G401.6 (cell line): Measurements from ENCODE around the gene LRRC72.
A peak's percentile ranks its signal among the peaks of the same experiment; 100 is the strongest.
"Not testable (repeated sequence)": the region's sequence is repeated elsewhere in the genome, so short reads cannot be mapped to it uniquely, and the experiment has no call there.

Experiments used
- FAIRE-seq: peaks from 2 replicates; lab custom pipeline; 2012; peaks lifted over from hg19 to GRCh38; lab: Jason Lieb, UNC

The LRRC72 gene

GRCh38 chr7:16583834-16584233 lies 57.2 kb downstream of the LRRC72 start:
- FAIRE-seq, result no peak

GRCh38 chr7:16585540-16585939 lies 58.9 kb downstream of the LRRC72 start:
- no peak for FAIRE-seq

GRCh38 chr7:16586081-16586874 lies 59.7 kb downstream of the LRRC72 start:
- FAIRE-seq, result no peak

GRCh38 chr7:16587129-16587528 lies 60.5 kb downstream of the LRRC72 start:
- FAIRE-seq, result no peak

GRCh38 chr7:16587790-16588189 lies 61.2 kb downstream of the LRRC72 start:
- no peak for FAIRE-seq

GRCh38 chr7:16589881-16590280 lies 63.3 kb downstream of the LRRC72 start:
- no peak for FAIRE-seq

GRCh38 chr7:16590424-16590823 lies 63.8 kb downstream of the LRRC72 start:
- FAIRE-seq, result no peak

- FAIRE-seq, result no peak
These were observed 65.8 kb downstream of the LRRC72 start for GRCh38 chr7:16592395-16592794.

- FAIRE-seq, result no peak
These were observed 67.4 kb downstream of the LRRC72 start for GRCh38 chr7:16594061-16594460.

GRCh38 chr7:16594676-16595075 lies 68.1 kb downstream of the LRRC72 start:
- no peak for FAIRE-seq

GRCh38 chr7:16595596-16595995 lies 69.0 kb downstream of the LRRC72 start:
- not testable (repeated sequence) for FAIRE-seq

- FAIRE-seq, result no peak
These were observed 71.4 kb downstream of the LRRC72 start for GRCh38 chr7:16598015-16598414.

GRCh38 chr7:16599860-16600259 lies 73.2 kb downstream of the LRRC72 start:
- no peak for FAIRE-seq

GRCh38 chr7:16603633-16604032 lies 77.0 kb downstream of the LRRC72 start:
- FAIRE-seq, result no peak

- FAIRE-seq, result peak; percentile 25
These were observed 77.4 kb downstream of the LRRC72 start for GRCh38 chr7:16604054-16604453.

GRCh38 chr7:16606704-16607103 lies 80.1 kb downstream of the LRRC72 start:
- no peak for FAIRE-seq

- no peak for FAIRE-seq
These were observed 83.3 kb downstream of the LRRC72 start for GRCh38 chr7:16609842-16610450.

GRCh38 chr7:16611711-16612110 lies 85.1 kb downstream of the LRRC72 start:
- no peak for FAIRE-seq

GRCh38 chr7:16615228-16615627 lies 88.6 kb downstream of the LRRC72 start:
- FAIRE-seq, result no peak

GRCh38 chr7:16616122-16616521 lies 89.5 kb downstream of the LRRC72 start:
- FAIRE-seq, result no peak

- no peak for FAIRE-seq
These were observed 89.9 kb downstream of the LRRC72 start for GRCh38 chr7:16616542-16616941.

GRCh38 chr7:16619979-16620408 lies 93.4 kb downstream of the LRRC72 start:
- no peak for FAIRE-seq

- FAIRE-seq, result peak; percentile 56
These were observed 99.8 kb downstream of the LRRC72 start for GRCh38 chr7:16626388-16626787.

GRCh38 chr7:16627236-16627635 lies 100.6 kb downstream of the LRRC72 start:
- peak; percentile 34 for FAIRE-seq
